Kidney (tissue), 14 donors: ENCODE data around the gene OR5AC2. TPM values are rescaled to one million over a fixed set of nuclear protein-coding genes. Genes with fewer than 3 reads are reported as not detected.
A peak's percentile ranks its signal among the peaks of the same experiment; 100 is the strongest.

Source experiments
- DNase-seq, 5 donors: peaks; one replicate each; pipeline ENCODE4 v3.0.0-alpha.2; 2013 to 2020
- FAIRE-seq: peaks from 2 replicates; lab custom pipeline; 2012; peaks lifted over from hg19 to GRCh38; lab: Jason Lieb, UNC
- H3K27ac ChIP-seq, 2 donors: one replicate each; pipeline ENCODE4 v1.7.0; 2013; ENCODE audit warnings: low read depth in 2 of 2, low read length in 2 of 2, inconsistent platforms in 1 of 2
- H3K27me3 ChIP-seq: one replicate; pipeline ENCODE4 v1.7.1; 2013; ENCODE audit warnings: low read length, inconsistent platforms; ENCODE audit not compliant: control insufficient read depth, insufficient read depth
- H3K36me3 ChIP-seq, 3 donors: one replicate each; pipeline versions ENCODE4 v1.7.0 to v1.7.1; 2013; ENCODE audit warnings: low read length in 3 of 3, control low read depth in 1 of 3, inconsistent platforms in 1 of 3; ENCODE audit not compliant: insufficient read depth in 3 of 3, control insufficient read depth in 2 of 3
- H3K4me1 ChIP-seq, 3 donors: one replicate each; pipeline versions ENCODE4 v1.7.0 to v1.7.1; 2013; ENCODE audit warnings: low read length in 3 of 3, inconsistent platforms in 1 of 3, low read depth in 1 of 3; ENCODE audit not compliant: control insufficient read depth in 2 of 3, insufficient read depth in 2 of 3
- H3K4me3 ChIP-seq, 3 donors: one replicate each; pipeline versions ENCODE4 v1.7.0 to v1.8.1; 2013; ENCODE audit warnings: low read length in 3 of 3, control low read depth in 1 of 3, inconsistent platforms in 1 of 3
- H3K9ac ChIP-seq, 3 donors: one replicate each; pipeline versions ENCODE4 v1.7.0 to v1.7.1; 2013; ENCODE audit warnings: low read length in 3 of 3, control low read depth in 1 of 3, inconsistent platforms in 1 of 3
- H3K9me3 ChIP-seq, 3 donors: one replicate each; pipeline versions ENCODE4 v1.7.0 to v1.7.1; 2013; ENCODE audit warnings: low read length in 3 of 3, control low read depth in 1 of 3, inconsistent platforms in 1 of 3; ENCODE audit not compliant: control insufficient read depth in 2 of 3, insufficient read depth in 1 of 3
- CTCF ChIP-seq: IDR thresholded peaks from 3 replicates; pipeline ENCODE4 v1.5.1; 2012; ENCODE audit warnings: mild to moderate bottlenecking, moderate library complexity, borderline replicate concordance; ENCODE audit not compliant: insufficient read depth; ENCODE audit errors: extremely low read depth
- intact Hi-C: fragments of 100-400 bp; cut with DNase I; formaldehyde crosslinking; loops from one replicate; pipeline ENCODE4 v1.11.1; 2022
- polyA plus RNA-seq: library from polyadenylated mRNA; stranded (reverse); fragments of 350-450 nt; fragmentation: Illumina TruSeq; extraction: RNeasy Lipid Tissue Mini Kit (QIAGEN cat#74804); gene quantifications from one replicate; pipeline ENCODE4 v1.2.3, GENCODE V29; 2014; ENCODE audit warnings: low read depth, low replicate concordance; ENCODE audit not compliant: insufficient read depth
- total RNA-seq: library from RNA; stranded (reverse); fragmentation: NEBNext Ultra II Directional; extraction: Animal tissue kit (Norgen Biotek cat#: 25700); gene quantifications from one replicate; pipeline ENCODE4 v1.2.1, GENCODE V29; 2021
- donor health status: control.
- donor health status: control.
- donor health status: control.
- donor health status: control.
- donor health status: control.
- donor health status: DM: yes; HTN: yes; CAD: no.
- donor health status: Normal renal cell carcinoma (clear cell type).

OR5AC2 gene
- total and polyA plus RNA-seq, 2 donors from 2014 or later, result not detected

DNA sequence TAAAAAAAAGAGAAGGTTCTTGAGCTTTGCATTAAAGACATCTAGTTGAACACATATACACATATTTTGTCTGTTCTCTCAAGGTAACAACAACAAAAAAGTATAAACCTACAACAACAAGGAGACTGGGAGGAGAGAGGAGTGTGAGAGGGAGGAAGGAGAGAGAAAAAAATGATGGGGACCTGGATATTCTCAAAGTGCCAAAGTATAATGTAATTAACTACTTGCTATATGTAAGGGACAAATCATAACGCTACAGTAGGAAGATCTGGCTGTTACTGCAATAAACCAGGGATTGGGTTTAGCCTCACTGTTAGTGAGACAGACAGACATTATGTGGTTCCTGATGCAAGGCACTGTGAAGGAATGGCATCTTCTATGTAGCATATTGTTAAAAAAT lies 37.7 kb upstream of the OR5AC2 start:
- Histone ChIP-seq H3K27me3 (no peaks in the 10 kb centered on the region), H3K9me3 (no peaks in the 10 kb centered on the region), H3K9ac (no peak overlapping the region), H3K4me3 (no peak overlapping the region), H3K36me3 (no peaks in the 10 kb centered on the region), H3K27ac (no peak overlapping the region), H3K4me1 (no peaks in the 10 kb centered on the region)
- FAIRE-seq (no peak), DNase-seq (no peak)
- no peak for TF ChIP-seq CTCF
- intact Hi-C loops, result loop anchor here (10.0 kb wide), 1 partner anchor 276 kb away; no protein-coding TSS in a partner anchor

GRCh38 chr3:98056035-98056434 lies 30.9 kb upstream of the OR5AC2 start:
- H3K27me3 ChIP-seq, result no peaks in the 10 kb centered on the region
- no peaks in the 10 kb centered on the region for H3K4me1 ChIP-seq
- H3K36me3 ChIP-seq, result no peaks in the 10 kb centered on the region
- no peak for DNase-seq
- H3K4me3 ChIP-seq, result no peak overlapping the region
- H3K9me3 ChIP-seq, result no peaks in the 10 kb centered on the region
- H3K9ac ChIP-seq, result no peak overlapping the region
- no peak for FAIRE-seq
- intact Hi-C loops, result no loop called here
- H3K27ac ChIP-seq, result no peak overlapping the region
- TF ChIP-seq CTCF, result no peak

- no peak for TF ChIP-seq CTCF
- no peak for FAIRE-seq
- Histone ChIP-seq H3K9ac (no peak overlapping the region), H3K9me3 (no peaks in the 10 kb centered on the region), H3K36me3 (no peaks in the 10 kb centered on the region), H3K27me3 (no peaks in the 10 kb centered on the region), H3K27ac (no peak overlapping the region), H3K4me3 (no peak overlapping the region), H3K4me1 (no peaks in the 10 kb centered on the region)
- intact Hi-C loops, result no loop called here
- no peak for DNase-seq
Measured at GRCh38 chr3:98057631-98058030, 29.3 kb upstream of the OR5AC2 start.

- FAIRE-seq (no peak), DNase-seq (peak in 1 of 5 donors; percentile 3)
- H3K36me3 ChIP-seq, result no peaks in the 10 kb centered on the region
- no peak overlapping the region for H3K9ac ChIP-seq
- H3K4me3 ChIP-seq, result no peak overlapping the region
- no peak for TF ChIP-seq CTCF
- no peaks in the 10 kb centered on the region for H3K27me3 ChIP-seq
- no peak overlapping the region for H3K27ac ChIP-seq
- H3K4me1 ChIP-seq, result no peaks in the 10 kb centered on the region
- intact Hi-C loops, result no loop called here
- no peaks in the 10 kb centered on the region for H3K9me3 ChIP-seq
Measured at GRCh38 chr3:98058244-98058960, 28.6 kb upstream of the OR5AC2 start.
